ENCODE results near the gene MACROH2A2. TPM values are rescaled to one million over a fixed set of nuclear protein-coding genes. Genes with fewer than 3 reads are reported as not detected.

MACROH2A2 gene
- total RNA-seq, 2 experiments from 2014 or later = 2.2 TPM

GRCh38 chr10:70146489-70147258, 94.0 kb downstream of the MACROH2A2 start, which contains the start of gene TYSND1:
TSS of gene TYSND1 (minus strand) at chr10:70146700. CDS start at chr10:70146586, 114 bp downstream.
- Histone ChIP-seq H3K36me3 (ENCODE audit: insufficient read depth, low read length) (peaks cover 35% of the 10 kb centered on the region), H3K4me3 (ENCODE audit: low read length) (peak within 1 kb of the TSS; percentile 82), H3K27me3 (ENCODE audit: control insufficient read depth in 1 of 2, insufficient read depth in 2 of 2, low read length in 2 of 2) (no peaks in the 10 kb centered on the region), H3K9me3 (ENCODE audit: control insufficient read depth in 1 of 2, insufficient read depth in 1 of 2, low read length in 2 of 2) (no peaks in the 10 kb centered on the region), H3K27ac (ENCODE audit: low read depth in 1 of 2, low read length in 2 of 2) (peak within 1 kb of the TSS; percentile 76 to 87), H3K4me1 (ENCODE audit: insufficient read depth, low read length) (peaks cover 32% of the 10 kb centered on the region)
- ChIA-PET POLR2A (interaction anchor here (0.7 to 3.5 kb wide), 19 partner anchors 11 to 1703 kb away, joined by 3 to 138 read pairs (median 10); partner anchors contain the start of genes AIFM2, EIF4EBP2, PPA1 and SAR1A), CTCF (interaction anchor here (0.8 to 4.0 kb wide), 24 partner anchors 10 to 838 kb away, joined by 3 to 64 read pairs (median 6); partner anchors contain the start of genes AIFM2, EIF4EBP2, PPA1 and SAR1A)
- Mint-ChIP-seq H3K9me3 (no peaks in the 10 kb centered on the region), H3K4me3 (peak within 1 kb of the TSS; percentile 92), H3K27ac (peak within 1 kb of the TSS; percentile 91), H3K36me3 (ENCODE audit: low read depth) (peaks cover 32% of the 10 kb centered on the region), H3K4me1 (ENCODE audit: low read depth) (peaks cover 45% of the 10 kb centered on the region), H3K27me3 (no peaks in the 10 kb centered on the region)
- ATAC-seq (ENCODE audit: poor library complexity) = peak; percentile 82
- intact Hi-C loops (cut with DNase I, micrococcal nuclease) = loop anchor here (1.0 to 10.0 kb wide), 8 partner anchors 23 to 668 kb away; partner anchors contain the start of genes PPA1 (in 2 of the 2), EIF4EBP2 (in 1 of the 2), SAR1A (in 1 of the 2) and SGPL1 (in 1 of the 2)
- peak; percentile 84 to 97 (median 90) for DNase-seq
- TF ChIP-seq CTCF (IDR thresholded peaks at IDR 0.05) = peak; percentile 78

GRCh38 chr10:70147259-70147625, 94.6 kb downstream of the MACROH2A2 start:
- Mint-ChIP-seq H3K4me1 (ENCODE audit: low read depth) (peaks cover 39% of the 10 kb centered on the region), H3K27me3 (no peaks in the 10 kb centered on the region), H3K9me3 (no peaks in the 10 kb centered on the region), H3K36me3 (ENCODE audit: low read depth) (peaks cover 34% of the 10 kb centered on the region), H3K4me3 (peak overlapping the region; percentile 91), H3K27ac (peak overlapping the region; percentile 91)
- intact Hi-C loops (cut with DNase I, micrococcal nuclease) = loop anchor here (2.0 to 10.0 kb wide), 6 partner anchors 85 to 668 kb away; partner anchors contain the start of genes PPA1 (in 2 of the 2), EIF4EBP2 (in 1 of the 2) and SGPL1 (in 1 of the 2)
- ATAC-seq (ENCODE audit: poor library complexity) (no peak), DNase-seq (no peak)
- TF ChIP-seq CTCF (IDR thresholded peaks at IDR 0.05) = no peak
- Histone ChIP-seq H3K27me3 (ENCODE audit: control insufficient read depth in 1 of 2, insufficient read depth in 2 of 2, low read length in 2 of 2) (no peaks in the 10 kb centered on the region), H3K27ac (ENCODE audit: low read depth in 1 of 2, low read length in 2 of 2) (peak overlapping the region; percentile 76 to 87), H3K4me3 (ENCODE audit: low read length) (peak overlapping the region; percentile 82), H3K4me1 (ENCODE audit: insufficient read depth, low read length) (peaks cover 32% of the 10 kb centered on the region), H3K9me3 (ENCODE audit: control insufficient read depth in 1 of 2, insufficient read depth in 1 of 2, low read length in 2 of 2) (no peaks in the 10 kb centered on the region), H3K36me3 (ENCODE audit: insufficient read depth, low read length) (peaks cover 37% of the 10 kb centered on the region)
- ChIA-PET POLR2A (interaction anchor here (1.6 to 3.5 kb wide), 10 partner anchors 14 to 257 kb away, joined by 5 to 138 read pairs (median 17); partner anchors contain the start of genes EIF4EBP2 and SAR1A), CTCF (interaction anchor here (1.1 to 4.0 kb wide), 9 partner anchors 9 to 264 kb away, joined by 3 to 64 read pairs (median 11); partner anchors contain the start of genes EIF4EBP2, PPA1 and SAR1A)

GRCh38 chr10:70148516-70148915, 95.9 kb downstream of the MACROH2A2 start:
- POLR2A ChIA-PET = interaction anchor here (4.0 kb wide), 1 partner anchor 21 kb away, joined by 16 read pairs; the partner anchor contains the start of gene SAR1A
- no peaks in the 10 kb centered on the region for H3K9me3 Mint-ChIP-seq
- Histone ChIP-seq H3K27me3 (ENCODE audit: control insufficient read depth in 1 of 2, insufficient read depth in 2 of 2, low read length in 2 of 2) (no peaks in the 10 kb centered on the region), H3K9me3 (ENCODE audit: control insufficient read depth in 1 of 2, insufficient read depth in 1 of 2, low read length in 2 of 2) (no peaks in the 10 kb centered on the region), H3K4me1 (ENCODE audit: insufficient read depth, low read length) (peaks cover 29% of the 10 kb centered on the region), H3K36me3 (ENCODE audit: insufficient read depth, low read length) (peaks cover 48% of the 10 kb centered on the region), H3K4me3 (ENCODE audit: low read length) (no peak overlapping the region), H3K27ac (ENCODE audit: low read depth in 1 of 2, low read length in 2 of 2) (no peak overlapping the region)
- H3K4me3 Mint-ChIP-seq = no peak overlapping the region
- DNase-seq = no peak
- no peak for ATAC-seq (ENCODE audit: poor library complexity)
- peaks cover 47% of the 10 kb centered on the region for H3K36me3 Mint-ChIP-seq (ENCODE audit: low read depth)
- intact Hi-C loops (cut with DNase I, micrococcal nuclease) = loop anchor here (5.0 to 10.0 kb wide), 5 partner anchors 84 to 666 kb away; partner anchors contain the start of genes EIF4EBP2 (in 1 of the 2), PPA1 (in 1 of the 2) and SGPL1 (in 1 of the 2)
- H3K4me1 Mint-ChIP-seq (ENCODE audit: low read depth) = peaks cover 29% of the 10 kb centered on the region
- no peak overlapping the region for H3K27ac Mint-ChIP-seq
- TF ChIP-seq CTCF (IDR thresholded peaks at IDR 0.05) = no peak
- no peaks in the 10 kb centered on the region for H3K27me3 Mint-ChIP-seq
- CTCF ChIA-PET = no interaction called here
